ENCODE data around the gene PSMG3.

PSMG3 gene

DNA sequence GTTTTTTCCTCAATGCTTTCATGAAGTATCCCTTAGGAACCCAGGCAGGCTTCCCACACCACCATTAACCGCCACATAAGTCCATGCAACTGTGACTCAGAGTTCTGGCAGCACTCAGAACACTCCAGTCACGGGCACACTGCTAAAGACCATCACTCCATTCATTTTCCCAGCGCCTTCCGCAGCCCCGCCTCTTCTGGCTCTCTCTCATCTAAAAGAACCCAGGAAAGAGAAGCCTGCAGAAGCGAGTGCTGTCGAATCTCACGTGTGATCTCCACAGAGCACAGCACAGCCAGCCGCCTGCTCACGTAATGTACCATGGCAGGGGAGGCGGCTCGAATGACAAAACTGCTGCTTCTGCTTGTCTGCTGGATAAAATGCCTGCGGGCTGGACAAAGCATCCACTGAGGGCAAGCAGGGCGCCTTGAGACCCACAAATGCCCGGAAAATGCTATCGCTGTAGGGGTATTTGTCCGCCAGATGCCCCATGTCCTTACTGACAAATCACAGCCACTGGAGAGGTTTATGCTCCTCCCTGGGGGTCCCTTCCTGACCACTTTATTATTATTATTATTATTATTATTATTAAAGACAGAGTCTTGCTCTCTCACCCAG lies 1.8 kb downstream of the PSMG3 start:
- no peak overlapping the region for H3K4me3 ChIP-seq (ENCODE audit: low read depth, low read length)
- TF ChIP-seq, protein P1, sequence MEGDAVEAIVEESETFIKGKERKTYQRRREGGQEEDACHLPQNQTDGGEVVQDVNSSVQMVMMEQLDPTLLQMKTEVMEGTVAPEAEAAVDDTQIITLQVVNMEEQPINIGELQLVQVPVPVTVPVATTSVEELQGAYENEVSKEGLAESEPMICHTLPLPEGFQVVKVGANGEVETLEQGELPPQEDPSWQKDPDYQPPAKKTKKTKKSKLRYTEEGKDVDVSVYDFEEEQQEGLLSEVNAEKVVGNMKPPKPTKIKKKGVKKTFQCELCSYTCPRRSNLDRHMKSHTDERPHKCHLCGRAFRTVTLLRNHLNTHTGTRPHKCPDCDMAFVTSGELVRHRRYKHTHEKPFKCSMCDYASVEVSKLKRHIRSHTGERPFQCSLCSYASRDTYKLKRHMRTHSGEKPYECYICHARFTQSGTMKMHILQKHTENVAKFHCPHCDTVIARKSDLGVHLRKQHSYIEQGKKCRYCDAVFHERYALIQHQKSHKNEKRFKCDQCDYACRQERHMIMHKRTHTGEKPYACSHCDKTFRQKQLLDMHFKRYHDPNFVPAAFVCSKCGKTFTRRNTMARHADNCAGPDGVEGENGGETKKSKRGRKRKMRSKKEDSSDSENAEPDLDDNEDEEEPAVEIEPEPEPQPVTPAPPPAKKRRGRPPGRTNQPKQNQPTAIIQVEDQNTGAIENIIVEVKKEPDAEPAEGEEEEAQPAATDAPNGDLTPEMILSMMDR (IDR thresholded peaks at IDR 0.05; ENCODE audit: low read depth, low read length), result no peak

DNA sequence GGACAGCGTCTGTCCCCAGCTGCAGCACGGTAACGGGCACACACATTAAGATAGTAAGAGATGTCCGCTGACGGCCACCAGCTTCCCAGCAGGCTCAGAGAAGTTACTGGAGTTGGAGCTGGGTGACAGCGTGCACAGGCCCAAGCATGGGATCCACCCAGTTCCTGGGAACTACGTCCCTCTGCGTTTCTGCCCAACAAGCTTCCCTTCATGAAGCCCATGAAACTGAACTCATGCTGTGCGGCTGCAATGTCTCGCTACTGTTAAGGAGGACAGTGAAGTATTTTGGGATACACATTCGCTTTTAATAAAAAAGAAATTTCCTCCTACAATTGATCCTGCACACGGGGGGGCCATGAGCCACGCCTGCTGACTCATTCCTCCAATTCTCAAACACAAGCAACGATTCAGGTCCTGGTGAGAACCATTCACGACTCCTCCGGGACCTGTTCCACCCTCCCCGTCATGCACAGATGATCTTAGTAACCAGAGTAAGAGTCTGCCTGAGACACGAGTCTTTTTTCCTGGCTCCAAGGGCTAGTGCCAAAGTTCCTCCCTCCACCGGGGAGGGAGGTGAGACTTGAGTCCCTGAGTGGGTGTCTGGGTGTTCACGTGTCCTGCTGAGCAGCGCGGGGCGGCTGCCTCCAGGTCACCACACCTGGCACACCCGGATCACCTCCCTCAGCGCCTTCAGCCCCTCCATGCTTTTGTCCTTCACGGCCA lies 2.6 kb downstream of the PSMG3 start:
- no peak overlapping the region for H3K4me3 ChIP-seq (ENCODE audit: low read depth, low read length)
- TF ChIP-seq, protein P1 (IDR thresholded peaks at IDR 0.05; ENCODE audit: low read depth, low read length), result no peak

DNA sequence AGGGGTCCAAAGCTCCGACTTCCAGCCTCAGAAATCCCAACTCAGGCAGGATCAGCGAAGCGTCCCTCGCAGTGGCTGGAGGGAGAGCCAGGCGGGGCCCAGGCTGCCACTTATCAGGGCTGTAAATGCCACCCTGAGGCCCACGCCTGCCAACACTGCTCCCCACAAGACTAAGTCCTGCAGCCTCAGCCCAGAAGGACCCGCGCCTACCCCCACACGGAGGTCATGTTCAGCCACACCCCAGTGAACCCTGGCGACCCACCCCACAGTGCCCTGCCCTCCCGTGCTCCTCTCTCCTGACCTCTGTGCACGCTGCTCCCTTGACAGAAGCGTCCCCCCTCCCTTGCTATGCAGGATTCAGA lies 3.2 kb downstream of the PSMG3 start:
- TF ChIP-seq, protein P1 (IDR thresholded peaks at IDR 0.05; ENCODE audit: low read depth, low read length), result no peak
- no peak overlapping the region for H3K4me3 ChIP-seq (ENCODE audit: low read depth, low read length)

DNA sequence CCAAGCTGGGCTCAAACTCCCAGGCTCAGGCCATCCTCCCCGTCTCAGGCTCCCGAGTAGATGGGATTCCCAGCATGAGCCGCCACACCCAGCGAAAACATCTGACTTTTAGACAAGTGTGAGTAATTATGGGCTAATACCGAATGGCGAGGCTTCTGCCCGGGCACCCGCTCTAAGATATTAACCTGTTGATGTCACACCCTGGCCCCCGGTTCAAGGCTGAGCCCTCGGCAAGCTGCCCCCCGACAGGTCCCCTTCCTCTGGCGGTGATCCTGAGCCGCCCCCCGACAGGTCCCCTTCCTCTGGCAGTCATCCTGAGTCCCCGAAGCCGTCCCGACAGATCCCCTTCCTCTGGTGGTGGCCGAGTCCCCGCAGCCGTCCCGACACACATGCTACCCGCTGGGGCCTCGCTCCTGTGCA lies 5.2 kb downstream of the PSMG3 start:
- TF ChIP-seq, protein P1 (IDR thresholded peaks at IDR 0.05; ENCODE audit: low read depth, low read length), result no peak
- no peak overlapping the region for H3K4me3 ChIP-seq (ENCODE audit: low read depth, low read length)

DNA sequence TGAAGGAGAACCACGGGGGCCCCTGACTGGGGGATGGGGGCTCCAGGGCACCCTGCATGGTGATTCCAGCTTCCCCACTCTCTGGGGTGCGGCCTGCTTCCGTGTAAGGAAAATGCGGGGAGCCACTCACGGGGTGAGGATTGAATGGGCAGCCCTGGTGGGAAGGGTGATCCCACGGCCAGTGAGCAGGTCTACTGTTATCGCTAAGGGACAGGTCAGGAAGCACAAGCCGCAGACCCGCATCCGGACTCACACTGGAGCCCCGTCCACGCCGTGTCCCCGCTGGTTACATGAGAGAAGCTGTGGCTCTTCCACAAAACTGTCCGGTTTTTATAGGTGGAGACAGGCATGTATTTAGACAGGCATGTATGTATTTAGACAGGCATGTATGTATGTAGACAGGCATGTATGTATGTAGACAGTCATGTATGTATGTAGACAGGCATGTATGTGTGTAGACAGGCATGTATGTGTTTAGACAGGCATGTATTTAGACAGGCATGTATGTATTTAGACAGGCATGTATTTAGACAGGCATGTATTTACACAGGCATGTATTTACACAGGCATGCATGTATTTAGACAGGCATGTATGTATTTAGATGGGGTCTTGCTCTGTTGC lies 5.7 kb downstream of the PSMG3 start:
- no peak overlapping the region for H3K4me3 ChIP-seq (ENCODE audit: low read depth, low read length)
- TF ChIP-seq, protein P1 (IDR thresholded peaks at IDR 0.05; ENCODE audit: low read depth, low read length), result no peak

DNA sequence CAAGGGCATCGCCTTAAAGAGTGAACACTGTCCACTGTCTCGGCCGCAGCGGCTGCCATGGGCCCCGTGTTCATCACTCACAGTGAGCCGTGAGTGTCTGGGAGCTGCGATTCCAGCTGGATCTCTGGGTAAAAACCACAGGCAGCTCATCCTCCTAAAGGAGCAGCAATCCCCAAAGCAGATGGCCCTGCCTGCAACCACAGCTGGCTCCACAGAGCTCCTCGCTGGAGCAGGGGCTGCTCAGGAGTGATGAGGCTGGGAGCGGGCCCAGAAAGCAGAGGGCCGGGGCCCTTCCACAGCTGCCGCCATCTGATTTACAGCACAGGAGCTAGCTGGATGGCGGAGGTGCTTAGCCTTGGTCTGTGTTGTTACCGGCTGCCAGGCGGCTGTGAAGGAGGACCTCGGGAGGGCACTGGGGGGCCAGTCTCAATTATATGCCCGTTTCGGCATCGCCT lies 7.2 kb downstream of the PSMG3 start:
- H3K4me3 ChIP-seq (ENCODE audit: low read depth, low read length), result no peak overlapping the region
- TF ChIP-seq, protein P1 (IDR thresholded peaks at IDR 0.05; ENCODE audit: low read depth, low read length), result no peak

DNA sequence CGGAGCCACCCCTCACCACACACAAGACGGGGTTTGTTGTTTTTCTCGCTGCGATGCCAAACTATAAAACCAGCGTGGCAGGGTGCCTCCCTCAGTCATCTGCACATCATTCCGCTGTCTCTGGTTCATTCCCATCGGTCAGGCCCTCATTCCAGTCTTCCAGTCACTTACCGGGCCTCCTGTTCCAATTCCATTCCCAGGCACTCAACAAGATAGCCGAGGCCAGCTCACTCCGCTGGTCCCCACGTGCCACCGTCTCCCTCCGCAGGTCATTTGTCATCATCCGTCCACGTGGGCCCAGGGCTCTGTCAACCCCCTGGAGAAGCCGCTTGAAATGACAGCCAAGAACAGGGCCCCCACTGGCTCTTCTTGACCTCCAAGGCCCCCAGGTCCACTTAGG lies 7.7 kb downstream of the PSMG3 start:
- H3K4me3 ChIP-seq (ENCODE audit: low read depth, low read length), result no peak overlapping the region
- TF ChIP-seq, protein P1 (IDR thresholded peaks at IDR 0.05; ENCODE audit: low read depth, low read length), result no peak

All from WI38 (cell line).